Panc1 (cell line): ENCODE data around the gene STXBP4.

Experiments used
- CTCF ChIP-seq: fragments of 450-650 bp; IDR thresholded peaks from 2 replicates; pipeline ENCODE4 v1.5.1; 2017; ENCODE audit warnings: mild to moderate bottlenecking
- POLR2AphosphoS5 ChIP-seq: IDR thresholded peaks from 2 replicates; pipeline ENCODE4 v1.6.1; 2012; ENCODE audit warnings: mild to moderate bottlenecking, low read depth, low read length, moderate library complexity
- SIN3A ChIP-seq: IDR thresholded peaks from 2 replicates; pipeline ENCODE4 v1.6.1; 2012; ENCODE audit warnings: low read depth, mild to moderate bottlenecking, low read length, moderate library complexity, borderline replicate concordance; ENCODE audit not compliant: insufficient read depth
- TCF7L2 ChIP-seq: IDR thresholded peaks from 2 replicates; pipeline ENCODE4 v1.6.1; 2011; ENCODE audit warnings: mild to moderate bottlenecking, low read depth, low read length, inconsistent platforms
- TF ChIP-seq, protein P1 (sequence below), 2 experiments: IDR thresholded peaks; 2 replicates each; pipeline ENCODE4 v1.6.1; 2011 to 2012; ENCODE audit warnings: low read depth in 2 of 2, control low read depth in 1 of 2, low read length in 1 of 2, mild to moderate bottlenecking in 1 of 2, moderate library complexity in 1 of 2; ENCODE audit not compliant: insufficient read depth in 1 of 2

DNA sequence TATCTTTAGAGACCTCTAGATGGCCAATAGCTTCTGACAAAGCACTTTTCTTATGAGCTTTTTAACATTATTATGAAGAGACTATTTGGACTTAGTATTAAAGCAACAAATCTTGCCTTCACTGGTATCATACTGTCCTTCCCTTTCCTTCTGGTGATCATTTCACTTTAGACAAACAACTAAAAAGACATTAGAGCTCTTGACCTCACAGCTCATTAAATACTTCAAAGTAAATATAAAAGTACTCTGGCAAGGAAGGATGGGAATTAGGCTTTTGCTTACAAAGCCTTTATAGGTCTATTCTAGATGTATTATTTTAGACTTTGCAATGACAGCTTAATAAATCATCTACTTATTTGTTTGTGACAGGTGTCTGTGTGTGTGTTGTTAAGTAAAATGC is 11.1 kb downstream of the STXBP4 start:
- TF ChIP-seq CTCF (no peak), POLR2AphosphoS5 (no peak), TCF7L2 (no peak), SIN3A (no peak)
- TF ChIP-seq, protein P1, sequence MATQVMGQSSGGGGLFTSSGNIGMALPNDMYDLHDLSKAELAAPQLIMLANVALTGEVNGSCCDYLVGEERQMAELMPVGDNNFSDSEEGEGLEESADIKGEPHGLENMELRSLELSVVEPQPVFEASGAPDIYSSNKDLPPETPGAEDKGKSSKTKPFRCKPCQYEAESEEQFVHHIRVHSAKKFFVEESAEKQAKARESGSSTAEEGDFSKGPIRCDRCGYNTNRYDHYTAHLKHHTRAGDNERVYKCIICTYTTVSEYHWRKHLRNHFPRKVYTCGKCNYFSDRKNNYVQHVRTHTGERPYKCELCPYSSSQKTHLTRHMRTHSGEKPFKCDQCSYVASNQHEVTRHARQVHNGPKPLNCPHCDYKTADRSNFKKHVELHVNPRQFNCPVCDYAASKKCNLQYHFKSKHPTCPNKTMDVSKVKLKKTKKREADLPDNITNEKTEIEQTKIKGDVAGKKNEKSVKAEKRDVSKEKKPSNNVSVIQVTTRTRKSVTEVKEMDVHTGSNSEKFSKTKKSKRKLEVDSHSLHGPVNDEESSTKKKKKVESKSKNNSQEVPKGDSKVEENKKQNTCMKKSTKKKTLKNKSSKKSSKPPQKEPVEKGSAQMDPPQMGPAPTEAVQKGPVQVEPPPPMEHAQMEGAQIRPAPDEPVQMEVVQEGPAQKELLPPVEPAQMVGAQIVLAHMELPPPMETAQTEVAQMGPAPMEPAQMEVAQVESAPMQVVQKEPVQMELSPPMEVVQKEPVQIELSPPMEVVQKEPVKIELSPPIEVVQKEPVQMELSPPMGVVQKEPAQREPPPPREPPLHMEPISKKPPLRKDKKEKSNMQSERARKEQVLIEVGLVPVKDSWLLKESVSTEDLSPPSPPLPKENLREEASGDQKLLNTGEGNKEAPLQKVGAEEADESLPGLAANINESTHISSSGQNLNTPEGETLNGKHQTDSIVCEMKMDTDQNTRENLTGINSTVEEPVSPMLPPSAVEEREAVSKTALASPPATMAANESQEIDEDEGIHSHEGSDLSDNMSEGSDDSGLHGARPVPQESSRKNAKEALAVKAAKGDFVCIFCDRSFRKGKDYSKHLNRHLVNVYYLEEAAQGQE (IDR thresholded peaks at IDR 0.05; ENCODE audit: insufficient read depth in 1 of 2, low read depth in 2 of 2, low read length in 1 of 2): no peak
